Lower lobe of right lung (tissue), 2 donors: ENCODE measurements around the gene DPAGT1. TPM values are rescaled to one million over a fixed set of nuclear protein-coding genes. Genes with fewer than 3 reads are reported as not detected.

Experiments used
- ATAC-seq, 2 donors: fragments of 200-7000 bp; cut with Tn5 transposase; one replicate each; pipeline ENCODE4 v1.9.1; 2020 to 2022; ENCODE audit warnings: mild to moderate bottlenecking in 2 of 2, moderate library complexity in 2 of 2
- DNase-seq: peaks from one replicate; pipeline ENCODE4 v3.0.0-alpha.2; 2020
- H3K27ac ChIP-seq: fragments of 200-600 bp; one replicate; pipeline ENCODE4 v1.8.0; 2022
- H3K27me3 ChIP-seq: fragments of 200-600 bp; one replicate; pipeline ENCODE4 v1.8.0; 2022; ENCODE audit warnings: low read depth
- H3K36me3 ChIP-seq: fragments of 200-600 bp; one replicate; pipeline ENCODE4 v1.8.0; 2022; ENCODE audit warnings: mild to moderate bottlenecking
- H3K4me1 ChIP-seq: fragments of 200-600 bp; one replicate; pipeline ENCODE4 v1.8.0; 2022
- H3K4me3 ChIP-seq: fragments of 200-600 bp; one replicate; pipeline ENCODE4 v1.8.0; 2022; ENCODE audit warnings: mild to moderate bottlenecking
- H3K9me3 ChIP-seq: fragments of 200-600 bp; one replicate; pipeline ENCODE4 v1.8.0; 2022
- CTCF ChIP-seq: fragments of 200-600 bp; IDR thresholded peaks from one replicate; pipeline ENCODE4 v1.8.0; 2022; ENCODE audit warnings: antibody characterized with exemption, mild to moderate bottlenecking
- intact Hi-C: fragments of 100-400 bp; cut with DNase I; formaldehyde crosslinking; loops from one replicate; pipeline ENCODE4 v1.11.0; 2022
- total RNA-seq: library from RNA; stranded (reverse); fragmentation: NEBNext Ultra II Directional; extraction: Animal tissue kit (Norgen Biotek cat#: 25700); gene quantifications from one replicate; pipeline ENCODE4 v1.2.1, GENCODE V29; 2021
- donor health status: DM: no; HTN: yes; CAD: no; lungs with severe emphysema.

Gene DPAGT1
- total RNA-seq, 1 donor from 2014 or later, result 40.6 TPM

DNA sequence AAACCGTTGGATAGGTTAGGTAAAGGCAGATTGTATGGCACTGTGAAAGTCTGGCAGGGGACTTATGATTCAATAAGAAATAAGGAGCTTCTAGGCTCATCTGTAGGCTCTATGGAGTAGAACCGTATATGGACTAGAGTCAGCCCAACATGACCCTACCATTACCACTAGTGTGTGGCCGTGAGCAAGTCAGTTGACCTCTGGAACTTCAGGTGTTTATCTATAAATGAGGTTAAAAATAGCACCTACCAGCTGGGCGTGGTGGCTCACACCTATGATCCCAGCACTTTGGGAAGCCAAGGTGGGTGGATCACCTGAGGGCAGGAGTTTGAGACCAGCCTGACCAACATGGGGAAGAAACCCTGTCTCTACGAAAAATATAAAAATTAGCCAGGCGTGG is 24.2 kb upstream of the DPAGT1 start:
- no peak for ATAC-seq
- TF ChIP-seq CTCF, result no peak

GRCh38 chr11:119121811-119122124 is 20.1 kb upstream of the DPAGT1 start:
- no peaks in the 10 kb centered on the region for H3K9me3 ChIP-seq
- intact Hi-C loops, result no loop called here
- no peaks in the 10 kb centered on the region for H3K27me3 ChIP-seq
- H3K4me3 ChIP-seq, result peak overlapping the region; percentile 93
- peak overlapping the region; percentile 80 for H3K27ac ChIP-seq
- H3K4me1 ChIP-seq, result peaks cover 16% of the 10 kb centered on the region
- TF ChIP-seq CTCF, result no peak
- ATAC-seq (no peak), DNase-seq (no peak)
- H3K36me3 ChIP-seq, result peaks cover 27% of the 10 kb centered on the region

More for the DNA sequence above, 24.2 kb upstream of the DPAGT1 start:
- intact Hi-C loops, result no loop called here
- Histone ChIP-seq H3K27ac (no peak overlapping the region), H3K36me3 (peaks cover 60% of the 10 kb centered on the region), H3K27me3 (no peaks in the 10 kb centered on the region), H3K9me3 (no peaks in the 10 kb centered on the region), H3K4me1 (peaks cover 11% of the 10 kb centered on the region), H3K4me3 (no peak overlapping the region)
- DNase-seq, result no peak

- Histone ChIP-seq H3K27ac (peak within 1 kb of the TSS; percentile 83), H3K36me3 (peaks cover 26% of the 10 kb centered on the region), H3K27me3 (no peaks in the 10 kb centered on the region), H3K4me1 (peaks cover 16% of the 10 kb centered on the region), H3K4me3 (peak within 1 kb of the TSS; percentile 93), H3K9me3 (no peaks in the 10 kb centered on the region)
- DNase-seq (peak; percentile 100), ATAC-seq (peak; percentile 100)
- no peak for TF ChIP-seq CTCF
- intact Hi-C loops, result no loop called here
Measured at GRCh38 chr11:119121008-119121810, 19.6 kb upstream of the DPAGT1 start, which contains the start of gene HINFP. TSS of gene HINFP (plus strand) at chr11:119121580. CDS start at chr11:119126945, 5,365 bp downstream.

DNA sequence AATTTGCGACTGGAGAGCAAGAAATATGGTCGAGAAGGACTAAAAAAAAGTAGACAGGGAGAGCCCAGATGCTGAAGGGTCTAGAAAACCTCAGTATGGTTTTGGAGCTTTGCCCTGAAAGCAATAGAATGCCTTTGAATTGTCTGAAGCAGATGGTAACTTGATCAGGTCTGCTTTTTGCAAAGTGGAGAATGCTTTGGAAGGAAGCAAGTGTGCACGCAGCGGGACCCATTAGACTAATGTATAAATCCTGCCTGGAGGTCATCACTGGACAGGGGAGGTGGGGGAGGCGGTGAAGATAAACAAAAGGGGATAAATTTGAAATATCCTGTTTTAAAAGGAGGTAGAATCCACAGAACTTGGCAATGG is 19.0 kb upstream of the DPAGT1 start:
- Histone ChIP-seq H3K27me3 (no peaks in the 10 kb centered on the region), H3K4me1 (peaks cover 16% of the 10 kb centered on the region), H3K27ac (peak overlapping the region; percentile 83), H3K9me3 (no peaks in the 10 kb centered on the region), H3K4me3 (peak overlapping the region; percentile 93), H3K36me3 (peaks cover 31% of the 10 kb centered on the region)
- TF ChIP-seq CTCF, result no peak
- DNase-seq (no peak), ATAC-seq (no peak)
- intact Hi-C loops, result no loop called here

- no peaks in the 10 kb centered on the region for H3K9me3 ChIP-seq
- intact Hi-C loops, result no loop called here
- H3K36me3 ChIP-seq, result peaks cover 34% of the 10 kb centered on the region
- no peak overlapping the region for H3K27ac ChIP-seq
- no peak for TF ChIP-seq CTCF
- no peak for DNase-seq
- no peak overlapping the region for H3K4me3 ChIP-seq
- no peak for ATAC-seq
- H3K4me1 ChIP-seq, result peaks cover 16% of the 10 kb centered on the region
- no peaks in the 10 kb centered on the region for H3K27me3 ChIP-seq
Measured at GRCh38 chr11:119118946-119119345, 17.3 kb upstream of the DPAGT1 start.
